IPS DF 19.7 (cell line): ENCODE data around the gene RBCK1.
"Not testable (repeated sequence)": the region's sequence is repeated elsewhere in the genome, so short reads cannot be mapped to it uniquely, and the experiment has no call there.

ENCODE experiments used
- DNase-seq: peaks from one replicate; pipeline ENCODE4 v3.0.0-alpha.2; 2013; ENCODE audit warnings: low read depth, low spot score

RBCK1 gene

DNA sequence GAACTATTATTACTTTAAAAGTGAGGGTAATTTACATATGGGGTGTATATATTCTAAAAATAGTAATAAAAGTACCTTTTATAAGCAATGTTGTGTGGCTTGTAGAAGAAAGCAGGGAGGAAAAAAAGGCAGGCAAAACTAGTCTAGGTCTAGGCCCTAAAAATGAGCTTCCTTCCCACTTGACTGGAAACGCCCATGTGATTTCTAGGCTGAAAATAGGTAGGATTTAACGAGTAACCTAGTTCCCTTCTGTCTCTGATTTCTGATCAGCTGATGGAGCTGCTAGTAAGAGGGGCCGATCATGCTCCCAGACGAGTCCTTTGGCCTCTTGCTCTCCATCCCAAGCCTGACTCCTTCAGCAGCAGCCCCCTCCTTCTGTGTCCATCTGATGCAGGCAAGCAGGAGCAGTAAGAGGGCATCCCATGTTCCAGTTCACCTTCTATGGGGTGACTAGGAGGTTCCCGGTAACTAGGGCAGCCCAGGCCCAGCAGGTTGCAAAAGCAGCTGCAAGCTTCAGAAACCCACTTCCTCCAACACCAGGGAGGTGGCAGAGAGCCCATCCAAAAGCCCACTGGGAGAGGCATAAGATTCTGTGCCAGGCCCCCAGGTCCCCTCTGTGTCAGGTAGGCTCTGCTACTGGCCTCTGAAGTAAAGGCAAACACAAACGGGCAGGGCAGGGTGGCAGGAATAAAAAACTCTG, 29.8 kb downstream of the RBCK1 start:
- DNase-seq: no peak

DNA sequence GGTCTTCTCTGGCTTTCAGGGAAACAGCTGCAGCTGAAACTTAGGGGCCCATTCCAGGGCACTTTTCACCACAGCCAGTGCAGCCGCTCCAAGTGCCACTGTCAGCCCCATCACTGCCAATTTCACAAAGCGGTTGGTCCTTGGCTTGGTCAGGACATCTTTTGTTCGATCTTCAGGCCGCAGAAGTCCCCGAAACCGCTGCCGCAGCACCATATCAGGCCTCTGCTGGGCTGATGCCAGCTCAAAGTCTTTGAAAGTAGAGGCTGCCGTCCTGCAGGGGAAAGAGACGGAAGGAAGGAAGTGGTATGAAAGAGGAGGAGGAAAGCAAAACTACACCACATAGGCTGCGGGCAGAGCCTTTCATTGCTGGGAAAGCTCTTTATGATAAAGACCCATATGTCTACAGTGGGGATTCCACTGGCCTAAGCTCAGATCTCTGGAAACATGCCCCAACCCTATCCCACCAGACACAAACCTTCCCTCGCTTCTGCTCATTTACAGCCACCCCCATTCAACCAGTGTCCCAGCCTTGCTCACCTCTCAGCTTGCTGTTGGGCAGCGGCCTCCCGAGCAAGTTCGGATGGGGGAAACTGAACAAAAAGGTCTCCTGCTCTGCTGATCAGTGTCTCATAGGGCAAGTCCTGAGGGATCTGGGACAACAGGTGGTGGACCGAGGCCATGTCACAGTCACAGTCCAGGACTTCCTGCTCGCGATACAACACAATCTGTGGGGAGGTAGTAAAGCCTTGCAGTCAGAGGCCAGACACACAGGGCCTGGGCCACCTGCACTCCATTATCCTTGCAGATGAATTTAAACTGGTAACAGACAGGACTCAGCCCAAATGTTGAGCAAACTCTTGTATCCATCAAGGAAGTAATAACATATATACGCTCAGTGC, 30.7 kb downstream of the RBCK1 start:
- no peak for DNase-seq

DNA sequence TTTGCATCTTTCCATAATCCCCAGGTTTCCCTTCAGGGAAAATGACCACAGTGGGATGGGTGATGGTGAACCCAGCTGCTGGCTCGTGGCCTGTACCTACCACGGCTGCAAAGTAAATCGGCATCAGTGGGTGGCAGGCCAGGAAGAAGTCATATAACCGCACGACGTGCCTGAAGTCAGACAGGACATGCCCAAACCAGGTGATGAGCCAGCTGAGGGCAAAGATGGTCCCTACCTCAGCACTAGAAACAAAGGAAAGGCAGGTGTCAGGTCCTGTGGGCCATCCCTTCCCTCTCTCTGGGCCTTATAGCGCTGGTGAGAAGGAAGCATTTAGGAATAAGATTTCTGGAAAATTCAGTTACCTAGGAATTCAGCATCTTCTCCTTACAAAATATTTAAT, 32.0 kb downstream of the RBCK1 start:
- DNase-seq: no peak

DNA sequence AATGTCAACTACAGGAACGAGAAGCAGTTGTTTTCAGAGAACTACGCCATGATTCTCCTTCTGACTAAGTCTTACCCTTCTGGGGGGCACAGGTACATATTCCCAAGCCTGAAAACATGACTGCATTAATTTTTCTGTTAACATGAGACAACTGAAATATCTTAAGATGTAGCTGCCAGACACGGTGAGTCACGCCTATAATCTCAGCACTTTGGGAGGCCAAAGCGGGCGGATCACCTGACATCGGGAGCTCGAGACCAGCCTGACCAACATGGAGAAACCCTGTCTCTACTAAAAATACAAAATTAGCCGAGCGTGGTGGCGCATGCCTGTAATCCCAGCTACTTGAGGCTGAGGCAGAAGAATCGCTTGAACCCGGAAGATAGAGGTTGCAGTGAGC, 32.5 kb downstream of the RBCK1 start:
- DNase-seq: no peak

GRCh38 chr20:443223-443775, 35.2 kb downstream of the RBCK1 start:
- DNase-seq: no peak

- DNase-seq: no peak
Measured at GRCh38 chr20:444117-444516, 36.0 kb downstream of the RBCK1 start.

DNA sequence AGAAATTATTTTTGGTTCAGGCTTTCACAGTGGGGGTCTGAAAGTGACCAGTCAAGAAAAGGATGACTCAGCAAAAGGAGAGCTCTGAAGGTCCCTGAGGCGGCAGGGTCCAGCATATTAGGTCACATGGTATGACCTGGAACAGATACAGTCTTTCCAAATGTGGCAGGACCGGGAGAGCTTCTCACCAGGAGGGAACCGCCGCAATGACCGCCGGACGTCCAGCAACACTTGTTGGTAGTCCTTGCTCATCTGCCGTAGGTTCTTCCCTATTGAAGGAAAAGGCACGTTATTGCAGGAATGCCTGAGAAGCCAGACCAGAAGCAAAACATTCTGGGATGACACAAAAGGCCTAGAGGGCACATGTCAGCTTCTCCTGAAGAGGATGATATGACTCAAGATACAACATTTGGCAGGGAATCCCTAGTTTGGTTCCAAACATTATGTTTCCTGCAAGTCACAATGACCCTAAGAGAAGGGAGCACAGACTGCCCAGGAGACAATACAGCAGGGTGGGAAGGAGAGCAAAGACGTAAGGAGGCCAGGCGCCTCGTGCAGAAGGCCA, 36.8 kb downstream of the RBCK1 start:
- no peak for DNase-seq

DNA sequence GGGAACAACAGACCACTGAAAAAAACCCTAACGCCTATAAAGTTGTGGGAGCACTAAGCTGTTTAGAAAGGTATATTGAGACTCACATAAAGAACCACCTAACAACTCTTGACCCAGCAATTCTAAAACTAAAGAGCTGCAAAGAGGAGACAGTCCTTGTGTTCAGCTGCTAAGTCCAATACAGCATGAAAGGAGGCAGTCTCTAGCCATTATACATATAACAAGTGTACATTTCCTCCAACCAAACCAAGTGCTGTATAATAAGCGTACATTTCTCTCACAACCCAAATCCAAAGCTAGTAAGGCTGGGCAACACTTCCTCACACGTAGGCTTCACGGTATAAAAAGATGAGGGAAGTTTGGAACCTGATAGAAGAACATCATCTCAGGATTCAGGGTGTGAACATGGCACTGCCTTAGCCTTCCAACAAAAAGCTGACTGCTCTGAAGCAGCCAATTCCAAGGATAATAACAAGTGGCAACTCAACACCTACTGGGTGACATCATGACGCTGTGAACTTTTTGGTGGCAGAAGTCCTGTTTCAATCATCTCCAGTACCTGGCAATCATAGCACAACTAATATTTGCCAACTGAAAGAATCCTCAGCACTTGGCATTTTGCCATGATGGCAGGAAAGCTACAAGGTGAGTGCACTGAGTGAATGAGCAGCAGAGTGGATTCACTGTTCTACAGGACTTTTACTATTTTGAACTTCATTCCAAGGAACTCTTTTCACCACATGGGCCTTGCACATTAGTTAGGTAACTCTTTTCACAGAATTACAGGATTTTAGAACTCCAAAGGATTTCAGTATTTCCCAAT, 37.6 kb downstream of the RBCK1 start:
- DNase-seq: no peak

GRCh38 chr20:452021-452420, 43.9 kb downstream of the RBCK1 start:
- DNase-seq: not testable (repeated sequence)

GRCh38 chr20:454951-455350, 46.9 kb downstream of the RBCK1 start:
- DNase-seq: no peak

DNA sequence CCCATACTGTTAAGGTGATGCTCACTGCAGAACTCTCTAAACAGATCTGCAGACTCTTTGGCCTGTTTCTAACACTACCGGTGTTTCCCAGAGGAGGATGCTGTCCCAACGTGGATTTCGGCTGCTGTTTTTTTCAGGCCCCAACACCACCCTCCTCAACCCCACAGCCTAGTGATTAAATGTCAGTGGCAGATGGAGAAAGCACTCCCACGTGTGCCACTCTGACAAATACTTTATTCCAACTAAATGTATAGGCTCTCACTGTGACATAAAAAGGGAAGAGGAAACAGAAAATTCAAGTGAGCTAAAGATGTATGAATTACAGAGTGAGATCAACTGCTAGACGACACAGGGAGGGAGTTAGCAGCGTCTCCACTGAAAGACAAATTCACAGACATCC, 50.7 kb downstream of the RBCK1 start:
- DNase-seq: no peak

DNA sequence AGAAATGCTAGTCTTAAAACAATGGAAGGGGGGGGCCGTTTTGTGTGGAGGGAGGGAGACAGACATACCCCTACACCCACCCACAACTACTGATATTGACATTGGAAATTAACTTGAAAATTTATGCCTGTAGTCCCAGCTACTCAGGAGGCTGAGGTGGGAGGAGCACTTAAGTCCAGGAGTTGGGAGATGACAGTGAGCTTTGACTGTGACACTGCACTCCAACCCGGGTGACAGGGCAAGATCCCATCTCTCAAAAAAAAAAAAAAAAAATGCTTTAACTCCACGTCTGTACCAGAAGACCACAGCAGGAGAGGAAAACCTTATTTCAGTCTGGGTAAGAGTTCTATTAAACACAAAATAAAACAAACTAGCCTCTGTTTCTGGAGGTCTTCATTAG, 52.1 kb downstream of the RBCK1 start:
- DNase-seq: no peak

- DNase-seq: no peak
Measured at GRCh38 chr20:460707-461106, 52.6 kb downstream of the RBCK1 start.

- DNase-seq: no peak
Measured at GRCh38 chr20:461254-462198, 53.4 kb downstream of the RBCK1 start.

DNA sequence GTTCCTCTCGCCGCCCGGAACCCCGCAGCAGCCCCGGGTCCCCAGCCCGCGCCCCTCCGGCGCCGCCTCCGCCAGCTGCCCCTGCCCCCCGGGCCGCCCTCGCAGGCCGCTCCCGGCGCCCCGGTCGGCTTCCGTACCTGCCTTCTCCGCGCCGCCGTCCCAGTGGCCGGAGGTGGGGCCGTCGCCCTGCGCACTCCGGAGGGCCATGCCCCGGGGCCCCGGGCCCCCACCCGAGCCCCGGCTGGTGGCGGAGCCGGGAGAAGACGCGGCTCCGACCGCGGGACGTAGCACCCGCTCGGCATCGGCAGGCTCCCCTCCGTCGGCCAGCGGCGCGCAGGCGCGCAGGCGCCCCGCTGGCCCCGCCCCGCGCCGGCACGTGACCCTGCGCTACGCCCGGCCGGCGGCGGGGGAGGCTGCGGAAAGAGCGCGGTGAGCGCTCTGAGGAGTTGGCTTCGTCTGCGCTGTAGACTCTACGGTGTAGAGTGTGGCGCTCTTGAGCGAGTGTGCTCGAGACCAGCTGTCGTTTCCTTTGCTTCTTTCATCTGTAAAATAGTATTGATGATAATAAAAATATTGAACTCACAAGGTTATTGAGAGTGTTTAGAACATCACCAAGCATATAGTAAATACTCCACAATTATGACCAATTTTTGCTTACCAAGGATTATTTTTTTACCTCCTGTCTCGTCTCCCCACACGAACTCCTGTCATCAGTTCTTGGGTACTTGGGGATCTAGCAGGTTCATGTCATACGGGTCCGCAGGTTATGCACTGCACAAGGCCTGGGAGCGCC, 54.3 kb downstream of the RBCK1 start, which contains the start of gene TBC1D20:
TBC1D20 (minus strand) TSS at position 335 of the 793 bp plus-strand sequence; CDS start at position 207, 128 bp downstream.
- peak; percentile 56 for DNase-seq

DNA sequence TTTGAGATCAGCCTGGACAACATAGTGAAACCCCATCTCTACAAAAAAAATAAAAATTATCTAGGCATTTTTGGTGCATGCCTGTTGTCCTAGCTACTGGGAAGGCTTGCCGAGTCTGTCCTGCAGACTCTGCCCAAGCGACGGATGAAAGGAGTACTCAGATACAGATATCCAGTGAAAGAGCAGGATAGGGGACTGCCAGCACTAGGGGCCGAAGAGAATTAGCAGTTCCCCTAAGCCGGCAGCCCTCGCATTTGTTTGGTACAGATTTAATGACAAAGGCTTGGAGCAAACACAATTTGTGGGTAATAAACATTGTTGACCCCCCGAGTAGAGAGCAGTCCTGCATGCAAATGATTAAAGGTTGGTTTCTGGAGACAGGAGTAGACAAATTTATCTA, 59.7 kb downstream of the RBCK1 start:
- DNase-seq: no peak

- no peak for DNase-seq
Measured at GRCh38 chr20:469746-470490, 61.8 kb downstream of the RBCK1 start.

GRCh38 chr20:472137-472846, 64.2 kb downstream of the RBCK1 start:
- no peak for DNase-seq
